HL-60 (cell line): ENCODE results near the gene SLC41A1.

ENCODE experiments used
- DNase-seq, 2 experiments: peaks; one replicate each; pipeline ENCODE4 v3.0.0-alpha.2; 2010 to 2020; ENCODE audit warnings: low read depth in 1 of 2, low spot score in 1 of 2
- H3K27ac ChIP-seq: fragments of 250-450 bp; sonication (Bioruptor Pico); replicated peaks from 2 replicates; pipeline ENCODE4 v1.5.1; 2020; ENCODE audit warnings: mild to moderate bottlenecking, moderate library complexity
- H3K27me3 ChIP-seq: fragments of 250-450 bp; sonication (Bioruptor Pico); 2 replicates; pipeline ENCODE4 v1.5.1; 2021; ENCODE audit warnings: mild to moderate bottlenecking, moderate library complexity; ENCODE audit not compliant: insufficient read depth, poor library complexity, severe bottlenecking
- H3K4me3 ChIP-seq: replicated peaks from 2 replicates; pipeline ENCODE4 v1.5.1; 2011; ENCODE audit warnings: mild to moderate bottlenecking, control low read depth, low read length; ENCODE audit not compliant: insufficient read depth
- GABPA ChIP-seq: IDR thresholded peaks from 2 replicates; pipeline ENCODE4 v1.6.1; 2012; ENCODE audit warnings: low read depth
- POLR2AphosphoS5 ChIP-seq: IDR thresholded peaks from 2 replicates; pipeline ENCODE4 v1.6.1; 2012; ENCODE audit warnings: low read depth
- REST ChIP-seq: IDR thresholded peaks from 2 replicates; pipeline ENCODE4 v1.6.1; 2012; ENCODE audit warnings: low read depth; ENCODE audit not compliant: insufficient replicate concordance
- SPI1 ChIP-seq: IDR thresholded peaks from 2 replicates; pipeline ENCODE4 v1.6.1; 2012; ENCODE audit warnings: low read depth, mild to moderate bottlenecking, borderline replicate concordance
- TF ChIP-seq, protein P1 (sequence below): IDR thresholded peaks from one replicate; pipeline ENCODE4 v1.5.1; 2011; ENCODE audit warnings: low read length, control low read depth, inconsistent platforms; ENCODE audit not compliant: insufficient read depth

The SLC41A1 gene

GRCh38 chr1:205802060-205802459, 10.9 kb downstream of the SLC41A1 start:
- TF ChIP-seq GABPA (no peak), REST (no peak), POLR2AphosphoS5 (no peak), SPI1 (no peak)
- TF ChIP-seq, protein P1, sequence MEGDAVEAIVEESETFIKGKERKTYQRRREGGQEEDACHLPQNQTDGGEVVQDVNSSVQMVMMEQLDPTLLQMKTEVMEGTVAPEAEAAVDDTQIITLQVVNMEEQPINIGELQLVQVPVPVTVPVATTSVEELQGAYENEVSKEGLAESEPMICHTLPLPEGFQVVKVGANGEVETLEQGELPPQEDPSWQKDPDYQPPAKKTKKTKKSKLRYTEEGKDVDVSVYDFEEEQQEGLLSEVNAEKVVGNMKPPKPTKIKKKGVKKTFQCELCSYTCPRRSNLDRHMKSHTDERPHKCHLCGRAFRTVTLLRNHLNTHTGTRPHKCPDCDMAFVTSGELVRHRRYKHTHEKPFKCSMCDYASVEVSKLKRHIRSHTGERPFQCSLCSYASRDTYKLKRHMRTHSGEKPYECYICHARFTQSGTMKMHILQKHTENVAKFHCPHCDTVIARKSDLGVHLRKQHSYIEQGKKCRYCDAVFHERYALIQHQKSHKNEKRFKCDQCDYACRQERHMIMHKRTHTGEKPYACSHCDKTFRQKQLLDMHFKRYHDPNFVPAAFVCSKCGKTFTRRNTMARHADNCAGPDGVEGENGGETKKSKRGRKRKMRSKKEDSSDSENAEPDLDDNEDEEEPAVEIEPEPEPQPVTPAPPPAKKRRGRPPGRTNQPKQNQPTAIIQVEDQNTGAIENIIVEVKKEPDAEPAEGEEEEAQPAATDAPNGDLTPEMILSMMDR, result no peak
- no peak overlapping the region for H3K27ac ChIP-seq
- no peak overlapping the region for H3K4me3 ChIP-seq
- peaks cover 7% of the 10 kb centered on the region for H3K27me3 ChIP-seq
- no peak for DNase-seq

GRCh38 chr1:205800981-205801703, 11.9 kb downstream of the SLC41A1 start:
- Histone ChIP-seq H3K27ac (no peak overlapping the region), H3K4me3 (no peak overlapping the region), H3K27me3 (peaks cover 7% of the 10 kb centered on the region)
- TF ChIP-seq GABPA (no peak), SPI1 (no peak), REST (no peak), POLR2AphosphoS5 (no peak)
- TF ChIP-seq, protein P1, result no peak
- DNase-seq, result no peak

DNA sequence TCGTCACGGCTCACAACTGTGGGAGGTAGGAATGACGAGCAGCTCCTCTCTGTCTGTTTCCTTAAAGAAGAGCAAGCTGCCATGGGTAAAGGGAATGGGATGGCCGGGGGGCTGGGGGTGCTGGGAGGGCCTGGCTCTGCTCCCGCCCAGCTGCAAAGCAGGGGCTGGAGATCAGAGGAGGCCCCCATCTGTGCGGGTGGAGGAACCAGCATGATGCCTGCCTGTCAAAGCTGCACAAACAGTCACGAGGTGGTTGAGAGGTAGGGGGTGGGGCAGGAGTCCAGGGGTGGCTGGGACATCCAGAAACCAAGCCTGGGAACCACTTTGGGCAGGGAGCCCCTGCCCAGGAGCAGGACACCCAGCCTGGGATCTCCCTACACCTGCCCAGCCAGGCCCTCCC, 12.6 kb downstream of the SLC41A1 start:
- no peak for TF ChIP-seq SPI1
- TF ChIP-seq REST, result no peak
- TF ChIP-seq POLR2AphosphoS5, result no peak
- TF ChIP-seq GABPA, result no peak
- TF ChIP-seq, protein P1, result no peak
- Histone ChIP-seq H3K4me3 (no peak overlapping the region), H3K27me3 (peaks cover 4% of the 10 kb centered on the region), H3K27ac (no peak overlapping the region)
- DNase-seq, result no peak
